NCI-H187 treated with DMSO at 0.1 percent for 48 hours (cell line): ENCODE measurements around the gene VEGFC.

ENCODE experiments used
- DNase-seq: peaks from one replicate; lab custom pipeline; 2025; lab: John Stamatoyannopoulos, UW

Gene VEGFC

GRCh38 chr4:176761872-176762271, 30.9 kb downstream of the VEGFC start:
- DNase-seq, result no peak

GRCh38 chr4:176760471-176760870, 32.3 kb downstream of the VEGFC start:
- no peak for DNase-seq

GRCh38 chr4:176758731-176759130, 34.0 kb downstream of the VEGFC start:
- no peak for DNase-seq

- no peak for DNase-seq
Measured at GRCh38 chr4:176758323-176758722, 34.4 kb downstream of the VEGFC start.

GRCh38 chr4:176755613-176756012, 37.1 kb downstream of the VEGFC start:
- DNase-seq, result no peak

GRCh38 chr4:176755001-176755400, 37.7 kb downstream of the VEGFC start:
- no peak for DNase-seq

GRCh38 chr4:176753049-176753448, 39.7 kb downstream of the VEGFC start:
- DNase-seq, result no peak

GRCh38 chr4:176752191-176752749, 40.5 kb downstream of the VEGFC start:
- DNase-seq, result no peak

- no peak for DNase-seq
Measured at GRCh38 chr4:176751061-176751460, 41.7 kb downstream of the VEGFC start.

GRCh38 chr4:176746846-176747245, 45.9 kb downstream of the VEGFC start:
- no peak for DNase-seq

- DNase-seq, result no peak
Measured at GRCh38 chr4:176745902-176746301, 46.8 kb downstream of the VEGFC start.

GRCh38 chr4:176744091-176744490, 48.6 kb downstream of the VEGFC start:
- DNase-seq, result no peak

GRCh38 chr4:176742211-176742610, 50.5 kb downstream of the VEGFC start:
- no peak for DNase-seq

- DNase-seq, result no peak
Measured at GRCh38 chr4:176741253-176741652, 51.5 kb downstream of the VEGFC start.

GRCh38 chr4:176735300-176735699, 57.4 kb downstream of the VEGFC start:
- DNase-seq, result no peak

GRCh38 chr4:176734461-176734860, 58.3 kb downstream of the VEGFC start:
- no peak for DNase-seq

- no peak for DNase-seq
Measured at GRCh38 chr4:176729489-176729888, 63.2 kb downstream of the VEGFC start.

- no peak for DNase-seq
Measured at GRCh38 chr4:176726803-176727202, 65.9 kb downstream of the VEGFC start.

- no peak for DNase-seq
Measured at GRCh38 chr4:176721459-176721858, 71.3 kb downstream of the VEGFC start.

GRCh38 chr4:176718881-176719280, 73.8 kb downstream of the VEGFC start:
- DNase-seq, result no peak

GRCh38 chr4:176717237-176717636, 75.5 kb downstream of the VEGFC start:
- no peak for DNase-seq

GRCh38 chr4:176709417-176709816, 83.3 kb downstream of the VEGFC start:
- no peak for DNase-seq

- no peak for DNase-seq
Measured at GRCh38 chr4:176708771-176709311, 83.9 kb downstream of the VEGFC start.

GRCh38 chr4:176690716-176691115, 102.0 kb downstream of the VEGFC start:
- DNase-seq, result no peak
